Measurements from ENCODE around the gene RBM47.

DNA sequence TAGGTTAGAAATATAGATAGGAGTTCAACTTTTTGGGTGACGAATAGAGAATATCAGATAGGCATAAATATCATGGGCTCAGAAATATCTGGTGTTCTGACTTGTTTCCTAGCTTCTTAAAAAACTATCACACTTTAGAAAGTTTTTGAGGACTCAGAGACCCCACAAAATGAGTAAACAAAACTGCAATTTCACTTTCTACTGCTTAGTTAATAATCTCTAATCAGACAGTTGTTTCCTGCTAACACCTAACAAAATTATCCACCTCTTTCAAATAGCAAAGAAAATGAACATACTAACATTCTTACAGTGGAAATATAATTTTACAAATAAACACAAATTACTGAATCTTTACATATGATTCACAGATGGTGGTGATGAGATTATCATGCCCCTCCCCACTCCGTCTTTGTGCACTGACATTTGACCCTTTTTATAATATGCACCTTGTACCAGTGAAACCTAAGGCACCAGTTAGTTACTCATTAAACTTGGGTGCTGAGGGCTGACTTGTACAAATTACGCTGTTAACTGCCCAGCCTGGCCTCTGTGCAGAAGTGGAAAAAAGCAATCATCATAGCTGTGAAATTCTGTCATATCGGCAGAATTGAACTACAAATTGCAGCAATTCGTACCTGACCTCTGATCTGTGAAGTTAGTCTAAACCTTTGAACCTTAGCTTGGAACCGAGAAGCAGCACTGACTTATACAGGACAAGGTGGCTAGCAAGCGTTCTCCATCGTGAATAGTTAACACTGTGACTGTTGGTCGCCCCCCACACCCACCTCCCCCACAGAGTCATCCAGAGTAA is 155.9 kb downstream of the RBM47 start:
- TF ChIP-seq GATA2 (IDR thresholded peaks at IDR 0.05; ENCODE audit: low read depth, low read length) = no peak
- no peak for TF ChIP-seq GATA3 (IDR thresholded peaks at IDR 0.05; ENCODE audit: low read depth, low read length)

All from SH-SY5Y (cell line).